Measurements from ENCODE around the gene UBQLN1.
"Not testable (repeated sequence)": the region's sequence is repeated elsewhere in the genome, so short reads cannot be mapped to it uniquely, and the experiment has no call there.

Gene UBQLN1

GRCh38 chr9:83623679-83624076 lies 84.1 kb downstream of the UBQLN1 start:
- H3K4me3 ChIP-seq (ENCODE audit: low read depth, low read length) = peak overlapping the region; percentile 76
- TF ChIP-seq, protein P1, sequence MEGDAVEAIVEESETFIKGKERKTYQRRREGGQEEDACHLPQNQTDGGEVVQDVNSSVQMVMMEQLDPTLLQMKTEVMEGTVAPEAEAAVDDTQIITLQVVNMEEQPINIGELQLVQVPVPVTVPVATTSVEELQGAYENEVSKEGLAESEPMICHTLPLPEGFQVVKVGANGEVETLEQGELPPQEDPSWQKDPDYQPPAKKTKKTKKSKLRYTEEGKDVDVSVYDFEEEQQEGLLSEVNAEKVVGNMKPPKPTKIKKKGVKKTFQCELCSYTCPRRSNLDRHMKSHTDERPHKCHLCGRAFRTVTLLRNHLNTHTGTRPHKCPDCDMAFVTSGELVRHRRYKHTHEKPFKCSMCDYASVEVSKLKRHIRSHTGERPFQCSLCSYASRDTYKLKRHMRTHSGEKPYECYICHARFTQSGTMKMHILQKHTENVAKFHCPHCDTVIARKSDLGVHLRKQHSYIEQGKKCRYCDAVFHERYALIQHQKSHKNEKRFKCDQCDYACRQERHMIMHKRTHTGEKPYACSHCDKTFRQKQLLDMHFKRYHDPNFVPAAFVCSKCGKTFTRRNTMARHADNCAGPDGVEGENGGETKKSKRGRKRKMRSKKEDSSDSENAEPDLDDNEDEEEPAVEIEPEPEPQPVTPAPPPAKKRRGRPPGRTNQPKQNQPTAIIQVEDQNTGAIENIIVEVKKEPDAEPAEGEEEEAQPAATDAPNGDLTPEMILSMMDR (IDR thresholded peaks at IDR 0.05; ENCODE audit: low read depth, low read length) = no peak

GRCh38 chr9:83622939-83623678 lies 84.6 kb downstream of the UBQLN1 start, which contains the start of gene IDNK:
Gene IDNK (plus strand): TSS chr9:83623143. CDS start chr9:83623172, 29 bp downstream.
- TF ChIP-seq, protein P1 (IDR thresholded peaks at IDR 0.05; ENCODE audit: low read depth, low read length) = no peak
- peak within 1 kb of the TSS; percentile 76 for H3K4me3 ChIP-seq (ENCODE audit: low read depth, low read length)

DNA sequence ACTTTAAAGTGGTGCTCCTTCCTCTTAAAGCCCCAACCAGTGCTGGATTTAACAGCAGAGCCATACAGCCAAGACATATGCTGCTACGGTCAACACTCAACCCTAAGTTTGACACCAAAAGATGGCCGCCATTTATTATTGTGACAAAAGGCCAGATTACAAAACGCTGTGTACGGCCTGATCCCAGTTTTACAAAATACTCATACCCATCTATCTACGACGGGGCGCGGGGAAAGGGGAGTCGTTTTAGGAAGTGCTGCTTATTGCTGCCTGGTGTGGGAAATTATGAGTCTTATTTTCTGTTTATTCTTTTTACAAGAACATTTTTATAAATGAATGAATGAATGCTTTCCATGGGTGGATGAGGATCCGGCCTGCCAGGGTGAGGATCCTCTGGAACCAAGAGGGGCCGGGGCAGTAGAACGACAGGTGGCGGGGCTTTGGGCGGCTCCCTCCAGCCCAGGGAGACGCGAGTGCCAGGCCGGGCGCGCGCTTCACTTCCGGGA lies 85.3 kb downstream of the UBQLN1 start:
- H3K4me3 ChIP-seq (ENCODE audit: low read depth, low read length) = peak overlapping the region; percentile 76
- TF ChIP-seq, protein P1 (IDR thresholded peaks at IDR 0.05; ENCODE audit: low read depth, low read length) = no peak

- TF ChIP-seq, protein P1 (IDR thresholded peaks at IDR 0.05; ENCODE audit: low read depth, low read length) = peak; percentile 62
- H3K4me3 ChIP-seq (ENCODE audit: low read depth, low read length) = no peak overlapping the region
Observed at GRCh38 chr9:83620841-83621636, 86.7 kb downstream of the UBQLN1 start.

DNA sequence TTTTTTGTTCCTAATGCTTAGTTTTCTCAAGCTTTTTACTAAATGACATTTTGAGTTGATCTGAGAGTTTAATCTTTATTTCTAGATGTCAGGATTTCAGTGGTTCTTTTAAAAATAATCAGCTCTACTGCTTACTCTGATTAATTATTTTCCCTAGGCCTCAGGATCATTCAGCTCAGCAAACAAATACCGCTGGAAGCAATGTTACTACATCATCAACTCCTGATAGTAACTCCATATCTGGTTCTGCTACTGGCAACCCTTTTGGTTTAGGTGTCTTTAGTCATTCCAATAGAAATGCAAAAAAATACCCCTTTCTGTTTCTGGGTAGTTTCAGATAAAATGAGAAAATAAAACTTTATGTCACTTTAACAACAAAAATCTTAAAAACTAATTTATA lies 90.5 kb downstream of the UBQLN1 start:
- TF ChIP-seq, protein P1 (IDR thresholded peaks at IDR 0.05; ENCODE audit: low read depth, low read length) = no peak
- no peak overlapping the region for H3K4me3 ChIP-seq (ENCODE audit: low read depth, low read length)

DNA sequence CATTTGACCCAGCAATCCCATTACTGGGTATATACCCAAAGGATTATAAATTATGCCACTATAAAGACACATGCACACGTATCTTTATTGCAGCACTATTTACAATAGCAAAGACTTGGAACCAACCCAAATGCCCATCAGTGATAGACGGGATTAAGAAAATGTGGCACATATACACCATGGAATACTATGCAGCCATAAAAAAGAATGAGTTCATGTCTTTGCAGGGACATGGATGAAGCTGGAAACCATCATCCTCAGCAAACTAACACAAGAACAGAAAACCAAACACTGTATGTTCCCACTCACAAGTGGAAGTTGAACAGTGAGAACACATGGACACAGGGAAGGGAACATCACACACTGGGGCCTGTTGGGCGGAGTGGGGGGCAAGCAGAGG lies 94.5 kb downstream of the UBQLN1 start:
- not testable (repeated sequence) for H3K4me3 ChIP-seq (ENCODE audit: low read depth, low read length)

Data from WI38 (cell line).